GM23248 (cell line): Measurements from ENCODE around the gene ARSJ. TPM values are rescaled to one million over a fixed set of nuclear protein-coding genes. Genes with fewer than 3 reads are reported as not detected.
A peak's percentile ranks its signal among the peaks of the same experiment; 100 is the strongest.
"Not testable (repeated sequence)": the region's sequence is repeated elsewhere in the genome, so short reads cannot be mapped to it uniquely, and the experiment has no call there.

Experiments
- DNase-seq: peaks from one replicate; pipeline ENCODE4 v3.0.0-alpha.2; 2015
- H2AFZ ChIP-seq: fragments of 200-600 bp; sonication (generic); 2 replicates; pipeline ENCODE4 v1.6.1; 2016; ENCODE audit warnings: antibody characterized with exemption
- H3F3A ChIP-seq: fragments of 200-600 bp; sonication (generic); 2 replicates; pipeline ENCODE4 v1.6.1; 2016; ENCODE audit warnings: mild to moderate bottlenecking, antibody characterized with exemption, mixed run types; ENCODE audit not compliant: insufficient read depth
- H3K27ac ChIP-seq: fragments of 200-600 bp; sonication (generic); 2 replicates; pipeline ENCODE4 v1.5.1; 2016; ENCODE audit warnings: mild to moderate bottlenecking
- H3K27me3 ChIP-seq: fragments of 200-600 bp; sonication (generic); replicated peaks from 2 replicates; pipeline ENCODE4 v1.6.1; 2016; ENCODE audit warnings: mild to moderate bottlenecking; ENCODE audit not compliant: insufficient read depth
- H3K36me3 ChIP-seq: fragments of 200-600 bp; sonication (generic); 2 replicates; pipeline ENCODE4 v1.6.1; 2016; ENCODE audit warnings: low read depth, mild to moderate bottlenecking
- H3K4me1 ChIP-seq: fragments of 200-600 bp; sonication (generic); 2 replicates; pipeline ENCODE4 v1.6.1; 2016; ENCODE audit warnings: mild to moderate bottlenecking; ENCODE audit not compliant: insufficient read depth
- H3K4me2 ChIP-seq: fragments of 200-600 bp; sonication (generic); one replicate; pipeline ENCODE4 v1.6.1; 2016; ENCODE audit warnings: mild to moderate bottlenecking; ENCODE audit not compliant: unreplicated experiment
- H3K4me3 ChIP-seq: fragments of 200-600 bp; sonication (generic); 2 replicates; pipeline ENCODE4 v1.5.1; 2016; ENCODE audit warnings: mild to moderate bottlenecking
- H3K79me2 ChIP-seq: fragments of 200-600 bp; sonication (generic); 2 replicates; pipeline ENCODE4 v1.6.1; 2016; ENCODE audit warnings: mild to moderate bottlenecking; ENCODE audit not compliant: insufficient read depth
- H3K9ac ChIP-seq: fragments of 200-600 bp; sonication (generic); 2 replicates; pipeline ENCODE4 v1.6.1; 2016; ENCODE audit warnings: mild to moderate bottlenecking
- H3K9me2 ChIP-seq: fragments of 200-600 bp; sonication (generic); 2 replicates; pipeline ENCODE4 v1.6.1; 2016; ENCODE audit warnings: mixed run types, mild to moderate bottlenecking, moderate library complexity; ENCODE audit not compliant: insufficient read depth
- H3K9me3 ChIP-seq: fragments of 200-600 bp; sonication (generic); one replicate; pipeline ENCODE4 v1.6.1; 2017; ENCODE audit warnings: low read depth
- H4K20me1 ChIP-seq: fragments of 200-600 bp; sonication (generic); 2 replicates; pipeline ENCODE4 v1.6.0; 2016; ENCODE audit not compliant: insufficient read depth
- EZH2 ChIP-seq: fragments of 200-600 bp; sonication (generic); IDR thresholded peaks from 2 replicates; pipeline ENCODE4 v1.6.1; 2018; ENCODE audit warnings: antibody characterized with exemption, mild to moderate bottlenecking; ENCODE audit not compliant: insufficient read depth, poor library complexity, severe bottlenecking
- EZH2phosphoT487 ChIP-seq: fragments of 200-600 bp; sonication (generic); IDR thresholded peaks from 2 replicates; pipeline ENCODE4 v1.6.1; 2018; ENCODE audit warnings: antibody characterized with exemption, moderate library complexity, mild to moderate bottlenecking, low read depth; ENCODE audit not compliant: insufficient read depth
- WGBS, 2 experiments: methylation state at CpG; one replicate each; pipeline ENCODE4 v1.1.6; 2015 to 2017; ENCODE audit warnings: low lambda C conversion rate in 2 of 2, low coverage in 1 of 2; ENCODE audit errors: missing lambda C conversion rate in 2 of 2; 5-methylcytosine and 5-hydroxymethylcytosine counted together
- in situ Hi-C: fragments of 300-500 bp; cut with MboI; formaldehyde crosslinking; loops from 2 replicates; pipeline ENCODE4 v1.15.0; 2020
- polyA plus RNA-seq: library from polyadenylated mRNA; unstranded; fragments of >200 nt; fragmentation: Nextera tagmentation; extraction: Ambion mirVana; gene quantifications from 2 replicates; pipeline ENCODE4 v1.2.1, GENCODE V29; 2016
- total RNA-seq: library from RNA; depleted of rRNA; stranded (reverse); fragments of >200 nt; shearing (Covaris generic); gene quantifications from 2 replicates; pipeline ENCODE4 v1.2.3, GENCODE V29; 2014

ARSJ gene
- total and polyA plus RNA-seq, 2 experiments from 2014 or later: 32.2 to 33.7 TPM

DNA sequence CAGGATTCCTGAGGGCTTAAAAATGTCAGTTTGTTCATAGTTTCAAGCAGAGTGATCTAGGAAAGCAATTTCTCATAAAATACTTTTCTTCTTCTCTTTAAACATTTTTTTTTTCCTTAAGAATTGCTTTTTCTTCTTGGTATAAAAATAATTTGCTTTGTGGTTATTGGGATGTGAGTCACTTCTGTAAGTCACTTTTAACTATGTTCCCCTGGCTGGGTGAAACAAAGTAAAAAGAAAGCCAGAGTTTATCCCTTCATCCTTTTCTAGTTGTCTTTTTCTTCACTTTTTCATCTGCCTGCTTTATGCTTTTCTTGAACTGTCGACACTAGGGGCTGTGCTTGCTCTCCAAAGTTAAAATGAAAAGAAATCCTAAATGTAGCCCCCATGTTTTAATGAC is 33.5 kb downstream of the ARSJ start:
- 38 to 56% methylated on average over 1 of the region's 1 CpG for WGBS, 2 experiments
- Histone ChIP-seq H2AFZ (no peak overlapping the region), H3K4me1 (peaks cover 55% of the 10 kb centered on the region), H4K20me1 (no peaks in the 10 kb centered on the region), H3F3A (peaks cover 53% of the 10 kb centered on the region), H3K4me3 (peak overlapping the region; percentile 44), H3K27ac (peak overlapping the region; percentile 54), H3K36me3 (no peaks in the 10 kb centered on the region), H3K79me2 (peaks cover 93% of the 10 kb centered on the region), H3K27me3 (no peaks in the 10 kb centered on the region), H3K4me2 (peak overlapping the region; percentile 75), H3K9me2 (no peaks in the 10 kb centered on the region), H3K9ac (peak overlapping the region; percentile 20; the same call in 1 of the 2 replicates), H3K9me3 (no peaks in the 10 kb centered on the region)
- peak; percentile 72 for DNase-seq
- in situ Hi-C loops: no loop called here
- no peak for TF ChIP-seq EZH2phosphoT487
- no peak for TF ChIP-seq EZH2

DNA sequence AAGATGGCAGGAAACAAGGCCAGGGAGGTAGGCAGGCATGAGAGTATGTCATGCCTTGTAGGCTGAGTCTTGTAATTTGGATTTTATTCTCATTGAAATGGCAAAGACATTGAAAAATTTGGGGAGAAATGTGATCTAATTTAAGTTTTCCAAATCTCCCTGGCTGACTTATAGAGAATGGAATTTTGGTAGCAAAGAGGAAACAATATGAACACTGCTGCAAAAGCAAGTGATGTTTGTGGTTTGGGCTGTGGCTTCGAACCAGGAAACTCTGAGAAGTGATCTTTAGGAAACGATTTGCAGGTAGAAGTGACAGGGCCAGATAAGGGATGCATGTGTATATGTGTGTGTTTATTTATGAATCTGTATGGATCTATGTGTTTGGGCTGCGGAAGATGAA is 35.6 kb downstream of the ARSJ start:
- Histone ChIP-seq H3K4me3 (no peak overlapping the region), H3K27ac (peak overlapping the region; percentile 14; the same call in 1 of the 2 replicates), H3K9me3 (no peaks in the 10 kb centered on the region), H3K36me3 (no peaks in the 10 kb centered on the region), H3K4me2 (peak overlapping the region; percentile 59), H3K27me3 (no peaks in the 10 kb centered on the region), H3F3A (peaks cover 50% of the 10 kb centered on the region), H3K9ac (no peak overlapping the region), H4K20me1 (no peaks in the 10 kb centered on the region), H3K79me2 (peaks cover 87% of the 10 kb centered on the region), H3K9me2 (no peaks in the 10 kb centered on the region), H2AFZ (no peak overlapping the region), H3K4me1 (peaks cover 52% of the 10 kb centered on the region)
- DNase-seq: peak; percentile 58
- no peak for TF ChIP-seq EZH2
- no peak for TF ChIP-seq EZH2phosphoT487
- in situ Hi-C loops: no loop called here
- 52 to 61% methylated on average over 3 of the region's 3 CpGs for WGBS, 2 experiments

DNA sequence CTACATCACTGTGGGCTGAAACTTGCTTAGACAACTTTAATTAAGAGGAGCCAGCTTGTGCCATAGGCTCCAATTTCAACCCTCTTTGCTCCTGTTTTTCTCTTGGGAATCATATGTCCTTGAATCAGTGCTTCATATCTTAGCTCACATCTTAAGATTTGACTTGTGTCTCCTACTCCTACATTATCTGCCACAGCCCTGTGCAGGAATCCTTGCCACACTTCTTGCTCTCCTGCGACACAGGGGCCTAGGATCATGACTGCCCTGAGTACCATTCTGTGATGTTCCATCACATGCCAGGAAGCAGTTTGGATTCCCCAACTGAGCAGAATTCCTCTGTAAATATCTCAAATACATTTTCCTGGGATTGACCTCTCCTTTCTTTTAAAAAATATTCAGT is 36.4 kb downstream of the ARSJ start:
- in situ Hi-C loops: no loop called here
- no peak overlapping the region for H3K9ac ChIP-seq
- peak overlapping the region; percentile 59 for H3K4me2 ChIP-seq
- H3K79me2 ChIP-seq: peaks cover 85% of the 10 kb centered on the region
- H3K4me3 ChIP-seq: no peak overlapping the region
- H3K9me3 ChIP-seq: no peaks in the 10 kb centered on the region
- no peaks in the 10 kb centered on the region for H4K20me1 ChIP-seq
- no peaks in the 10 kb centered on the region for H3K9me2 ChIP-seq
- no peak for DNase-seq
- no peaks in the 10 kb centered on the region for H3K27me3 ChIP-seq
- H2AFZ ChIP-seq: no peak overlapping the region
- peaks cover 52% of the 10 kb centered on the region for H3K4me1 ChIP-seq
- peaks cover 50% of the 10 kb centered on the region for H3F3A ChIP-seq
- 50 to 53% methylated on average over 1 of the region's 1 CpG for WGBS, 2 experiments
- no peaks in the 10 kb centered on the region for H3K36me3 ChIP-seq
- TF ChIP-seq EZH2phosphoT487 (no peak), EZH2 (no peak)
- peak overlapping the region; percentile 14; the same call in 1 of the 2 replicates for H3K27ac ChIP-seq

DNA sequence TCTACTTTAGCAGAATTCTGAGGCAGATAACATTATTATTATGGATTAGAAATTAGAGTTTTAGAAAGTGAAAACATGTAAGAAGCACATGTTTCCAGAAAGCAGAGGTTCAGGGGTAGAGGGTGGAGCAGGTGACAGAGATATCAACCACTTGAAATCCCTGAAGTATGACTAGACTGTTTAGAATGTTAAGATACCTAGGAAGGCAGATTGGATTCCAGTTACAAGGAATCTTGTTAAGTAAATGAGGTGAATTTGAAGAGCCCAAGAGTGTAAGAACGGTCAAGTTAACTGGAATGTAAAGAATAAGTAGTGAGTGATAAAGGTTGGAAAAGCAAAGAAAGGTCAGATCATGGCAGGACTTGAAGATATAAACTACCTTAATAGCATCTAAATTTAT is 37.6 kb downstream of the ARSJ start:
- no peaks in the 10 kb centered on the region for H3K9me2 ChIP-seq
- H3K4me1 ChIP-seq: peaks cover 51% of the 10 kb centered on the region
- no peaks in the 10 kb centered on the region for H4K20me1 ChIP-seq
- H2AFZ ChIP-seq: no peak overlapping the region
- no peak overlapping the region for H3K9ac ChIP-seq
- TF ChIP-seq EZH2phosphoT487 (no peak), EZH2 (no peak)
- WGBS, 2 experiments: 97 to 100% methylated on average over 1 of the region's 1 CpG
- no peak overlapping the region for H3K4me3 ChIP-seq
- H3K36me3 ChIP-seq: no peaks in the 10 kb centered on the region
- DNase-seq: no peak
- in situ Hi-C loops: no loop called here
- H3K9me3 ChIP-seq: no peaks in the 10 kb centered on the region
- no peak overlapping the region for H3K4me2 ChIP-seq
- peaks cover 85% of the 10 kb centered on the region for H3K79me2 ChIP-seq
- H3F3A ChIP-seq: peaks cover 50% of the 10 kb centered on the region
- no peak overlapping the region for H3K27ac ChIP-seq
- H3K27me3 ChIP-seq: no peaks in the 10 kb centered on the region

DNA sequence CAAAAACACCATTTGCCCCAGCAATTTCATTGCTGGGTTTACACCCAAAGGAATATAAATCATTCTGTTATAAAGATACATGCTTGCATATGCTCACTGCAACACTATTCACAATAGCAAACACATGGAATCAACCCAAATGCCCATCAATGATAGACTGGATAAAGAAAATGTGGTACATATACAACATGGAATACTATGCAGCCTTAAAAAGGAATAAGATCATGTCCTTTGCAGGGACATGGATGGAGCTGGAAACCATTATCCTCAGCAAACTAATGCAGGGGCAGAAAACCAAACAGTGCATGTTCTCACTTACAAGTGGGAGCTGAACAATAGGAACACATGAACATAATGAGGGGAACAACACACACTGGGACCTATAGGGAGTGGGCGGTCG is 39.3 kb downstream of the ARSJ start:
- H3K9ac ChIP-seq, H3K9me2 ChIP-seq, H3K4me2 ChIP-seq, H3K4me3 ChIP-seq, H3K27me3 ChIP-seq, H4K20me1 ChIP-seq, H3K27ac ChIP-seq, in situ Hi-C loops, H3K36me3 ChIP-seq, H2AFZ ChIP-seq, DNase-seq, H3K9me3 ChIP-seq: not testable (repeated sequence)
- WGBS, 2 experiments: 100% methylated on average over 2 of the region's 2 CpGs
- peaks cover 39% of the 10 kb centered on the region for H3K4me1 ChIP-seq
- peaks cover 91% of the 10 kb centered on the region for H3K79me2 ChIP-seq
- peaks cover 40% of the 10 kb centered on the region for H3F3A ChIP-seq
